Measurements from ENCODE around the gene SLC39A11.
A peak's percentile ranks its signal among the peaks of the same experiment; 100 is the strongest.

The SLC39A11 gene

GRCh38 chr17:72733619-72734282, 358.7 kb downstream of the SLC39A11 start:
- no peak for DNase-seq (ENCODE audit: low read depth in 1 of 2, low spot score in 1 of 2)
- in situ Hi-C loops (cut with HindIII; ENCODE audit: low pct_unique_long_range_greater_than_20kb, low sequenced_read_pairs), result no loop called here
- no peak for TF ChIP-seq JUND (IDR thresholded peaks at IDR 0.05; ENCODE audit: low read depth)

- TF ChIP-seq JUND (IDR thresholded peaks at IDR 0.05; ENCODE audit: low read depth), result no peak
- DNase-seq (ENCODE audit: low read depth in 1 of 2, low spot score in 1 of 2), result no peak
- in situ Hi-C loops (cut with HindIII; ENCODE audit: low pct_unique_long_range_greater_than_20kb, low sequenced_read_pairs), result no loop called here
Measured at GRCh38 chr17:72732893-72733618, 359.4 kb downstream of the SLC39A11 start.

GRCh38 chr17:72730077-72730476, 362.4 kb downstream of the SLC39A11 start:
- no peak for DNase-seq (ENCODE audit: low read depth in 1 of 2, low spot score in 1 of 2)
- no peak for TF ChIP-seq JUND (IDR thresholded peaks at IDR 0.05; ENCODE audit: low read depth)
- in situ Hi-C loops (cut with HindIII; ENCODE audit: low pct_unique_long_range_greater_than_20kb, low sequenced_read_pairs), result no loop called here

- DNase-seq (ENCODE audit: low read depth in 1 of 2, low spot score in 1 of 2), result no peak
- TF ChIP-seq JUND (IDR thresholded peaks at IDR 0.05; ENCODE audit: low read depth), result no peak
- in situ Hi-C loops (cut with HindIII; ENCODE audit: low pct_unique_long_range_greater_than_20kb, low sequenced_read_pairs), result no loop called here
Measured at GRCh38 chr17:72726936-72727335, 365.6 kb downstream of the SLC39A11 start.

- DNase-seq (ENCODE audit: low read depth in 1 of 2, low spot score in 1 of 2), result peak; percentile 63 to 88
- no peak for TF ChIP-seq JUND (IDR thresholded peaks at IDR 0.05; ENCODE audit: low read depth)
- in situ Hi-C loops (cut with HindIII; ENCODE audit: low pct_unique_long_range_greater_than_20kb, low sequenced_read_pairs), result no loop called here
Measured at GRCh38 chr17:72725433-72726068, 366.9 kb downstream of the SLC39A11 start.

GRCh38 chr17:72724267-72724666, 368.2 kb downstream of the SLC39A11 start:
- no peak for TF ChIP-seq JUND (IDR thresholded peaks at IDR 0.05; ENCODE audit: low read depth)
- no peak for DNase-seq (ENCODE audit: low read depth in 1 of 2, low spot score in 1 of 2)
- in situ Hi-C loops (cut with HindIII; ENCODE audit: low pct_unique_long_range_greater_than_20kb, low sequenced_read_pairs), result no loop called here

GRCh38 chr17:72723711-72724110, 368.8 kb downstream of the SLC39A11 start:
- no peak for TF ChIP-seq JUND (IDR thresholded peaks at IDR 0.05; ENCODE audit: low read depth)
- in situ Hi-C loops (cut with HindIII; ENCODE audit: low pct_unique_long_range_greater_than_20kb, low sequenced_read_pairs), result no loop called here
- no peak for DNase-seq (ENCODE audit: low read depth in 1 of 2, low spot score in 1 of 2)

GRCh38 chr17:72720494-72720825, 372.0 kb downstream of the SLC39A11 start:
- no peak for TF ChIP-seq JUND (IDR thresholded peaks at IDR 0.05; ENCODE audit: low read depth)
- no peak for DNase-seq (ENCODE audit: low read depth in 1 of 2, low spot score in 1 of 2)
- in situ Hi-C loops (cut with HindIII; ENCODE audit: low pct_unique_long_range_greater_than_20kb, low sequenced_read_pairs), result no loop called here

GRCh38 chr17:72719578-72720493, 372.7 kb downstream of the SLC39A11 start:
- no peak for TF ChIP-seq JUND (IDR thresholded peaks at IDR 0.05; ENCODE audit: low read depth)
- in situ Hi-C loops (cut with HindIII; ENCODE audit: low pct_unique_long_range_greater_than_20kb, low sequenced_read_pairs), result no loop called here
- no peak for DNase-seq (ENCODE audit: low read depth in 1 of 2, low spot score in 1 of 2)

GRCh38 chr17:72719206-72719577, 373.3 kb downstream of the SLC39A11 start:
- TF ChIP-seq JUND (IDR thresholded peaks at IDR 0.05; ENCODE audit: low read depth), result no peak
- no peak for DNase-seq (ENCODE audit: low read depth in 1 of 2, low spot score in 1 of 2)
- in situ Hi-C loops (cut with HindIII; ENCODE audit: low pct_unique_long_range_greater_than_20kb, low sequenced_read_pairs), result no loop called here

- TF ChIP-seq JUND (IDR thresholded peaks at IDR 0.05; ENCODE audit: low read depth), result no peak
- in situ Hi-C loops (cut with HindIII; ENCODE audit: low pct_unique_long_range_greater_than_20kb, low sequenced_read_pairs), result no loop called here
- DNase-seq (ENCODE audit: low read depth in 1 of 2, low spot score in 1 of 2), result no peak
Measured at GRCh38 chr17:72717676-72718075, 374.8 kb downstream of the SLC39A11 start.

- TF ChIP-seq JUND (IDR thresholded peaks at IDR 0.05; ENCODE audit: low read depth), result no peak
- no peak for DNase-seq (ENCODE audit: low read depth in 1 of 2, low spot score in 1 of 2)
- in situ Hi-C loops (cut with HindIII; ENCODE audit: low pct_unique_long_range_greater_than_20kb, low sequenced_read_pairs), result no loop called here
Measured at GRCh38 chr17:72717276-72717675, 375.2 kb downstream of the SLC39A11 start.

All from T47D (cell line).